Measurements from ENCODE around the gene ZNF577. TPM values are rescaled to one million over a fixed set of nuclear protein-coding genes. Genes with fewer than 3 reads are reported as not detected.

ZNF577 gene
- total RNA-seq, 1 donor from 2014 or later: 27.5 TPM

GRCh38 chr19:51821921-51822320 lies 65.8 kb downstream of the ZNF577 start:
- H3K27me3 Mint-ChIP-seq: no peaks in the 10 kb centered on the region
- H3K4me1 Mint-ChIP-seq (ENCODE audit: low read depth): no peaks in the 10 kb centered on the region
- H3K9me3 Mint-ChIP-seq (ENCODE audit: low read depth): peaks cover 35% of the 10 kb centered on the region
- DNase-seq (ENCODE audit: low spot score, unreplicated experiment): no peak
- peaks cover 2% of the 10 kb centered on the region for H3K36me3 Mint-ChIP-seq (ENCODE audit: insufficient read depth)
- no peak overlapping the region for H3K27ac Mint-ChIP-seq
- H3K4me3 Mint-ChIP-seq (ENCODE audit: low read depth): no peak overlapping the region
- no peak for TF ChIP-seq CTCF (IDR thresholded peaks at IDR 0.05; ENCODE audit: unreplicated experiment)

- H3K9me3 Mint-ChIP-seq (ENCODE audit: low read depth): peaks cover 30% of the 10 kb centered on the region
- no peak overlapping the region for H3K27ac Mint-ChIP-seq
- no peak for TF ChIP-seq CTCF (IDR thresholded peaks at IDR 0.05; ENCODE audit: unreplicated experiment)
- H3K4me3 Mint-ChIP-seq (ENCODE audit: low read depth): no peak overlapping the region
- no peaks in the 10 kb centered on the region for H3K4me1 Mint-ChIP-seq (ENCODE audit: low read depth)
- no peaks in the 10 kb centered on the region for H3K36me3 Mint-ChIP-seq (ENCODE audit: insufficient read depth)
- no peak for DNase-seq (ENCODE audit: low spot score, unreplicated experiment)
- no peaks in the 10 kb centered on the region for H3K27me3 Mint-ChIP-seq
Observed at GRCh38 chr19:51821456-51821855, 66.3 kb downstream of the ZNF577 start.

Other genes starting within 250 kb of the ZNF577 start
- not detected in 2 replicates for gene SIGLEC14, start 241.1 kb downstream of the ZNF577 start, total RNA-seq
- gene SPACA6, start 194.6 kb downstream of the ZNF577 start, total RNA-seq: 28.9 and 32.3 TPM in 2 replicates
- not detected in 2 replicates for gene HAS1, start 164.0 kb downstream of the ZNF577 start, total RNA-seq
- gene FPR1, start 136.1 kb downstream of the ZNF577 start, total RNA-seq: not detected in 2 replicates
- gene FPR2, start 126.8 kb downstream of the ZNF577 start, total RNA-seq: not detected in 2 replicates
- not detected in 2 replicates for gene FPR3, start 92.8 kb downstream of the ZNF577 start, total RNA-seq
- gene ZNF649, start 17.1 kb upstream of the ZNF577 start, total RNA-seq: 41.4 and 42.4 TPM in 2 replicates
- gene ZNF613, start 39.5 kb upstream of the ZNF577 start, total RNA-seq: 14.0 and 15.8 TPM in 2 replicates
- gene ZNF350, start 98.9 kb upstream of the ZNF577 start, total RNA-seq: 14.2 and 14.3 TPM in 2 replicates
- 17.5 and 17.7 TPM in 2 replicates for gene ZNF615, start 120.3 kb upstream of the ZNF577 start, total RNA-seq
- gene ZNF614, start 140.4 kb upstream of the ZNF577 start, total RNA-seq: 14.4 and 14.8 TPM in 2 replicates
- gene ZNF432, start 160.9 kb upstream of the ZNF577 start, total RNA-seq: 27.2 and 33.6 TPM in 2 replicates
- 30.4 and 30.7 TPM in 2 replicates for gene ZNF841, start 207.8 kb upstream of the ZNF577 start, total RNA-seq

Measured in progenitor cell of endocrine pancreas (in vitro differentiated cells).